ENCODE measurements around the gene AFF4. TPM values are rescaled to one million over a fixed set of nuclear protein-coding genes. Genes with fewer than 3 reads are reported as not detected.

AFF4 gene
- total RNA-seq (2012; rRNA removed) = 57.2 and 67.2 TPM in 2 replicates
- polyA plus RNA-seq (2012; rRNA removed) = 26.0 and 27.3 TPM in 2 replicates
- 6.3 and 6.9 TPM in 2 replicates for polyA plus RNA-seq (2012; cell fraction: cytosol; rRNA removed)
- 9.9 and 46.4 TPM in 2 replicates for polyA plus RNA-seq (2012; cell fraction: nucleus; rRNA removed; ENCODE audit: low replicate concordance)
- Bru-seq, nascent RNA = percentile 97 among the genes with signal in this experiment
- BruChase-seq, experiment 1, labeled RNA remaining after a 6-hour chase = percentile 96 among the genes with signal in this experiment
- BruChase-seq, experiment 2, labeled RNA remaining after a 2-hour chase = percentile 98 among the genes with signal in this experiment
- long read RNA-seq, full-length matches to known transcripts = 4 of 16 reads
- long read RNA-seq, partial matches to known transcripts = 5 of 16 reads
- long read RNA-seq, other reads (novel, unspliced or antisense) = 7 of 16 reads

GRCh38 chr5:132963171-132964104 lies at the start of gene AFF4:
TSS of gene AFF4 (minus strand) at chr5:132963634. CDS start at chr5:132937189, 26,445 bp downstream.
- H3K36me3 ChIP-seq (ENCODE audit: control insufficient read depth, insufficient read depth, low read length) = peaks cover 2% of the 10 kb centered on the region; the same call in 1 of the 2 replicates
- in situ Hi-C loops (cut with MboI; ENCODE audit: low sequenced_read_pairs) = no loop called here
- peak within 1 kb of the TSS; percentile 3; the same call in 1 of the 3 replicates for H2BK15ac ChIP-seq (ENCODE audit: low read depth, low read length)
- ChIA-PET CTCF (interaction anchor here (0.6 to 0.9 kb wide), 2 partner anchors 53 to 1042 kb away, joined by 3 read pairs; no protein-coding TSS in a partner anchor), POLR2A (ENCODE audit: unreplicated experiment) (interaction anchor here (0.7 kb wide), 1 partner anchor 88 kb away, joined by 3 read pairs; the partner anchor contains the start of gene HSPA4)
- peak within 1 kb of the TSS; percentile 98 for H3K27ac ChIP-seq (ENCODE audit: insufficient read depth, low read length)
- no TSS peak for BruUV-seq (replicated peaks)
- dilution Hi-C loops (cut with HindIII; ENCODE audit: low sequenced_read_pairs, unreplicated experiment) = no loop called here
- no peak within 1 kb of the TSS for H2BK20ac ChIP-seq (ENCODE audit: low read depth, low read length)
- H3K4me1 ChIP-seq (ENCODE audit: control insufficient read depth, insufficient read depth, low read length) = peaks cover 2% of the 10 kb centered on the region; the same call in 1 of the 2 replicates
- H3K4ac ChIP-seq (ENCODE audit: low read depth, low read length) = peak within 1 kb of the TSS; percentile 93
- intact Hi-C loops (cut with micrococcal nuclease) = loop anchor here (2.0 kb wide), 2 partner anchors 63 to 87 kb away; partner anchors contain the start of gene ZCCHC10
- ATAC-seq (ENCODE audit: low read depth) (peak; percentile 88), DNase-seq (peak; percentile 95)
- peak within 1 kb of the TSS; percentile 47 for H2AK9ac ChIP-seq (replicated peaks; ENCODE audit: low read depth, low read length, poor library complexity)
- peak within 1 kb of the TSS; percentile 100 for H3K9ac ChIP-seq (ENCODE audit: low read depth, low read length)
- peak within 1 kb of the TSS; percentile 98 for H2AFZ ChIP-seq (replicated peaks; ENCODE audit: low read length, poor library complexity)
- peak within 1 kb of the TSS; percentile 92 for H4K91ac ChIP-seq (ENCODE audit: insufficient read depth, low read depth, low read length)
- H4K5ac ChIP-seq (ENCODE audit: low read depth, low read length) = peak within 1 kb of the TSS; percentile 98
- H3K4me2 ChIP-seq (ENCODE audit: low read depth, low read length) = peak within 1 kb of the TSS; percentile 92
- H3K4me3 ChIP-seq (ENCODE audit: insufficient read depth, low read depth, low read length) = peak within 1 kb of the TSS; percentile 84
- peak within 1 kb of the TSS; percentile 91 for H3K18ac ChIP-seq (ENCODE audit: low read depth, low read length)
- peaks cover 6% of the 10 kb centered on the region for H3K9me1 ChIP-seq (ENCODE audit: insufficient read depth, low read length)
- peak within 1 kb of the TSS; percentile 99 for H2BK5ac ChIP-seq (ENCODE audit: low read depth, low read length, poor library complexity, severe bottlenecking)
- H2BK120ac ChIP-seq (ENCODE audit: low read depth, low read length) = peak within 1 kb of the TSS; percentile 68
- peak within 1 kb of the TSS; percentile 95 for H3K23ac ChIP-seq (ENCODE audit: low read depth, low read length)
- peak within 1 kb of the TSS; percentile 96 for H3K56ac ChIP-seq (ENCODE audit: extremely low read depth, insufficient read depth, low read length)
- peak within 1 kb of the TSS; percentile 90 for H3K14ac ChIP-seq (replicated peaks; ENCODE audit: low read depth, low read length)
- H3K79me1 ChIP-seq (ENCODE audit: low read depth in 1 of 2, low read length in 2 of 2) = peaks cover 0 to 11% of the 10 kb centered on the region in 2 experiments; a peak in 2 of 4 replicates
- H3K9me3 ChIP-seq (ENCODE audit: control insufficient read depth, insufficient read depth, low read length) = no peaks in the 10 kb centered on the region
- H2AK5ac ChIP-seq (ENCODE audit: low read depth, low read length) = peak within 1 kb of the TSS; percentile 79
- H3K27me3 ChIP-seq (ENCODE audit: control insufficient read depth, insufficient read depth, low read length) = no peaks in the 10 kb centered on the region
- peaks cover 42% of the 10 kb centered on the region for H4K20me1 ChIP-seq (ENCODE audit: insufficient read depth, low read length)
- H4K8ac ChIP-seq (ENCODE audit: low read depth in 2 of 2, low read length in 2 of 2) = peak within 1 kb of the TSS; percentile 95 to 100
- 0% methylated on average over 63 of the region's 98 CpGs; no CpG with 5 or more reads in 1 of the 2 experiments for WGBS, 2 experiments (ENCODE audit: extremely low coverage in 2 of 2, insufficient read length in 1 of 2)
- TF ChIP-seq FOS (IDR thresholded peaks at IDR 0.05; ENCODE audit: low read depth, low read length) (peak; percentile 97), MXI1 (IDR thresholded peaks at IDR 0.05; ENCODE audit: borderline replicate concordance, low read depth, low read length) (no peak; the same call in 1 of the 2 replicates), RFX5 (IDR thresholded peaks at IDR 0.05; ENCODE audit: low read depth, low read length) (no peak), CHD1 (IDR thresholded peaks at IDR 0.05; ENCODE audit: low read depth, low read length) (0 out of 2 replicates have a peak, but pooled peaks have one; percentile 39), RAD21 (IDR thresholded peaks at IDR 0.05; ENCODE audit: low read length) (no peak), CTCF (conservative IDR thresholded peaks at IDR 0.05; ENCODE audit: low read depth, low read length) (no peak), MAZ (IDR thresholded peaks at IDR 0.05; ENCODE audit: borderline replicate concordance, low read depth, low read length) (peak; percentile 98), MAFK (IDR thresholded peaks at IDR 0.05; ENCODE audit: low read depth, low read length) (no peak), ELK1 (IDR thresholded peaks at IDR 0.05; ENCODE audit: borderline replicate concordance, low read depth, low read length) (no peak), POLR2A (IDR thresholded peaks at IDR 0.05; ENCODE audit: low read depth, low read length) (peak; percentile 98), BHLHE40 (IDR thresholded peaks at IDR 0.05; ENCODE audit: low read depth, low read length) (peak; percentile 85), NFE2L2 (IDR thresholded peaks at IDR 0.05; ENCODE audit: low read depth, low read length) (no peak)
